Measurements from ENCODE around the gene UCHL3. TPM values are rescaled to one million over a fixed set of nuclear protein-coding genes. Genes with fewer than 3 reads are reported as not detected.

The UCHL3 gene
- polyA plus RNA-seq, 1 donor (not counting 4 experiments of a cell fraction or from before 2014, with no cell fraction given): 134 TPM

DNA sequence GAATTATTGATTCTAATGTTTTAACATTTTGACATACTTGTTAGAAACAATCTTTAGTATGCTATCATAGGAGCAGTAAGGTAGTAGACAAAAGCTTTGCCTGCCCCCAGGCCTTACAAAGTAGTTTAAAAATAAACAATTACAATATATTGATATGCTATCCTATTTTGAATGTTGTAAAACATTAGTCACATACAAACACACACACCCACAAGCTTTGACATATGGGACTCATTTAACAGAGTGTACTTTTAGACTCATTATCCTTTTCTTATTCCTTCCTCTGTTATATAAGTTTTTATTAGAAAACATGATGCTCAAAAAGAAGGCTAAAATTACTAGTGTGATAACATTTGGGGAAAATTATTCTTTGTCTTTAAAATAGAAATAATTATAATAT, 33.5 kb downstream of the UCHL3 start:
- no peak overlapping the region for H2AFZ ChIP-seq (ENCODE audit: control insufficient read depth, low read length)
- no peak for DNase-seq (ENCODE audit: low read depth, low spot score)
- H3K4me2 ChIP-seq (ENCODE audit: control insufficient read depth, extremely low read depth, insufficient read depth, low read depth, low read length): no peak overlapping the region
- TF ChIP-seq EZH2 (IDR thresholded peaks at IDR 0.05; ENCODE audit: low read length): no peak
- TF ChIP-seq CTCF (optimal IDR thresholded peaks at IDR 0.05 in 1 of 3, IDR thresholded peaks at IDR 0.05 in 1 of 3, conservative IDR thresholded peaks at IDR 0.05 in 1 of 3; ENCODE audit: extremely low read depth in 1 of 3, insufficient read depth in 2 of 3, low read length in 3 of 3): no peak
- H3K36me3 ChIP-seq (ENCODE audit: control insufficient read depth in 2 of 2, extremely low read depth in 1 of 2, insufficient read depth in 2 of 2, low read length in 2 of 2): peaks cover 0 to 4% of the 10 kb centered on the region in 2 experiments
- H3K9me3 ChIP-seq (ENCODE audit: control insufficient read depth, low read depth, low read length): no peaks in the 10 kb centered on the region
- no peaks in the 10 kb centered on the region for H3K27me3 ChIP-seq (ENCODE audit: control insufficient read depth, extremely low read depth, insufficient read depth, low read length)
- H4K20me1 ChIP-seq (ENCODE audit: control insufficient read depth, extremely low read depth, insufficient read depth, low read length): no peaks in the 10 kb centered on the region
- H3K9me1 ChIP-seq (ENCODE audit: control insufficient read depth, extremely low read depth, insufficient read depth, low read length): no peaks in the 10 kb centered on the region
- no peak for FAIRE-seq
- no peak overlapping the region for H3K27ac ChIP-seq (ENCODE audit: control insufficient read depth, insufficient read depth, low read length)
- peaks cover 3% of the 10 kb centered on the region for H3K79me2 ChIP-seq (ENCODE audit: control insufficient read depth, insufficient read depth, low read length)
- H3K4me3 ChIP-seq (ENCODE audit: control insufficient read depth in 2 of 3, extremely low read depth in 1 of 3, insufficient read depth in 2 of 3, low read depth in 1 of 3, low read length in 3 of 3): no peak overlapping the region
- no peaks in the 10 kb centered on the region for H3K4me1 ChIP-seq (ENCODE audit: control insufficient read depth, extremely low read depth, insufficient read depth, low read length)
- dilution Hi-C loops (cut with MboI; ENCODE audit: extremely low pct_ligation_motif_present, low sequenced_read_pairs): no loop called here
- no peak overlapping the region for H3K9ac ChIP-seq (ENCODE audit: control insufficient read depth, extremely low read depth, insufficient read depth, low read length)

DNA sequence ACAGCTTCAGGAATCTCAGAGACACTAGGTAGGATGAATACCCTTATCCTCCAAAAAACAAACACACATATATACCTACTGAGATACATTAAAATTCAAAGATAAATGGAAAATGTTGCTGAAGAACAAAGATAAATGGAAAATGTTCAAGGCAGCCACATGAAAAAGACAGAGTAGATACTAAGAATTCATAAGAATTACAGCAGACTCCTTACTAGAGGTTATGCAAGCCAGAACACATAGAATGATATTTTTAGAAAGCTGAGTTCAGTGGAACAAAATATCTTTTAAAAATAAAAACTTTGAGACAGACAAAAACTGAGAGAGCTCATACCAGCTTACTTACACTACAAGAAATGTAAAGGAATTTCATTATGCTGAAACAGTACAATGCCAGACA, 35.6 kb downstream of the UCHL3 start:
- Histone ChIP-seq H4K20me1 (ENCODE audit: control insufficient read depth, extremely low read depth, insufficient read depth, low read length) (no peaks in the 10 kb centered on the region), H3K79me2 (ENCODE audit: control insufficient read depth, insufficient read depth, low read length) (peaks cover 3% of the 10 kb centered on the region), H2AFZ (ENCODE audit: control insufficient read depth, low read length) (no peak overlapping the region), H3K27me3 (ENCODE audit: control insufficient read depth, extremely low read depth, insufficient read depth, low read length) (no peaks in the 10 kb centered on the region), H3K9me3 (ENCODE audit: control insufficient read depth, low read depth, low read length) (no peaks in the 10 kb centered on the region), H3K9me1 (ENCODE audit: control insufficient read depth, extremely low read depth, insufficient read depth, low read length) (no peaks in the 10 kb centered on the region), H3K27ac (ENCODE audit: control insufficient read depth, insufficient read depth, low read length) (no peak overlapping the region), H3K36me3 (ENCODE audit: control insufficient read depth in 2 of 2, extremely low read depth in 1 of 2, insufficient read depth in 2 of 2, low read length in 2 of 2) (peaks cover 0 to 8% of the 10 kb centered on the region in 2 experiments), H3K4me2 (ENCODE audit: control insufficient read depth, extremely low read depth, insufficient read depth, low read depth, low read length) (no peak overlapping the region), H3K4me3 (ENCODE audit: control insufficient read depth in 2 of 3, extremely low read depth in 1 of 3, insufficient read depth in 2 of 3, low read depth in 1 of 3, low read length in 3 of 3) (no peak overlapping the region), H3K4me1 (ENCODE audit: control insufficient read depth, extremely low read depth, insufficient read depth, low read length) (no peaks in the 10 kb centered on the region), H3K9ac (ENCODE audit: control insufficient read depth, extremely low read depth, insufficient read depth, low read length) (no peak overlapping the region)
- no peak for TF ChIP-seq EZH2 (IDR thresholded peaks at IDR 0.05; ENCODE audit: low read length)
- TF ChIP-seq CTCF (optimal IDR thresholded peaks at IDR 0.05 in 1 of 3, IDR thresholded peaks at IDR 0.05 in 1 of 3, conservative IDR thresholded peaks at IDR 0.05 in 1 of 3; ENCODE audit: extremely low read depth in 1 of 3, insufficient read depth in 2 of 3, low read length in 3 of 3): no peak
- dilution Hi-C loops (cut with MboI; ENCODE audit: extremely low pct_ligation_motif_present, low sequenced_read_pairs): no loop called here
- DNase-seq (ENCODE audit: low read depth, low spot score): no peak
- no peak for FAIRE-seq

Data from keratinocyte (primary cell).